Measurements from ENCODE around the gene CBLN2. TPM values are rescaled to one million over a fixed set of nuclear protein-coding genes. Genes with fewer than 3 reads are reported as not detected.

CBLN2 gene
- total and polyA plus RNA-seq, 2 of the 13 experiments (the other 11 are each of a cell fraction or from before 2014, with no cell fraction given) = not detected

- intact Hi-C loops (cut with micrococcal nuclease; ENCODE audit: unreplicated experiment) = no loop called here
Measured at GRCh38 chr18:72542984-72543356, 1.2 kb downstream of the CBLN2 start.

More at GRCh38 chr18:72542984-72543356, 1.2 kb downstream of the CBLN2 start:
- in situ Hi-C loops (cut with HindIII; ENCODE audit: extremely low pct_ligation_motif_present, low pct_unique_long_range_greater_than_20kb) = loop anchor here (10.0 to 25.0 kb wide), 2 partner anchors 1608 to 1756 kb away; no protein-coding TSS in a partner anchor
- TF ChIP-seq NFE2L2 (IDR thresholded peaks at IDR 0.05; ENCODE audit: low read length) = no peak
- TF ChIP-seq CEBPG (CRISPR knock-in tag; IDR thresholded peaks at IDR 0.05) = no peak
- TF ChIP-seq, protein P1, sequence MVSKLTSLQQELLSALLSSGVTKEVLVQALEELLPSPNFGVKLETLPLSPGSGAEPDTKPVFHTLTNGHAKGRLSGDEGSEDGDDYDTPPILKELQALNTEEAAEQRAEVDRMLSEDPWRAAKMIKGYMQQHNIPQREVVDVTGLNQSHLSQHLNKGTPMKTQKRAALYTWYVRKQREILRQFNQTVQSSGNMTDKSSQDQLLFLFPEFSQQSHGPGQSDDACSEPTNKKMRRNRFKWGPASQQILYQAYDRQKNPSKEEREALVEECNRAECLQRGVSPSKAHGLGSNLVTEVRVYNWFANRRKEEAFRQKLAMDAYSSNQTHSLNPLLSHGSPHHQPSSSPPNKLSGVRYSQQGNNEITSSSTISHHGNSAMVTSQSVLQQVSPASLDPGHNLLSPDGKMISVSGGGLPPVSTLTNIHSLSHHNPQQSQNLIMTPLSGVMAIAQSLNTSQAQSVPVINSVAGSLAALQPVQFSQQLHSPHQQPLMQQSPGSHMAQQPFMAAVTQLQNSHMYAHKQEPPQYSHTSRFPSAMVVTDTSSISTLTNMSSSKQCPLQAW (CRISPR knock-in tag; IDR thresholded peaks at IDR 0.05) = no peak
- TF ChIP-seq AKNA (CRISPR knock-in tag; IDR thresholded peaks at IDR 0.05; ENCODE audit: borderline replicate concordance) = no peak
- TF ChIP-seq SIX4 (CRISPR knock-in tag; IDR thresholded peaks at IDR 0.05) = no peak
- no peak for TF ChIP-seq JARID2 (CRISPR knock-in tag; IDR thresholded peaks at IDR 0.05; ENCODE audit: insufficient replicate concordance)
- no peak for TF ChIP-seq ZNF543 (CRISPR knock-in tag; IDR thresholded peaks at IDR 0.05)
- TF ChIP-seq CBX5 (CRISPR knock-in tag; IDR thresholded peaks at IDR 0.05; ENCODE audit: borderline replicate concordance) = no peak
- TF ChIP-seq ZNF337 (CRISPR knock-in tag; IDR thresholded peaks at IDR 0.05; ENCODE audit: borderline replicate concordance, low read depth) = no peak
- no peak for TF ChIP-seq TGIF2 (CRISPR knock-in tag; IDR thresholded peaks at IDR 0.05)
- no peak for TF ChIP-seq POLR2A (IDR thresholded peaks at IDR 0.05; ENCODE audit: insufficient read depth in 1 of 2, low read depth in 2 of 2, low read length in 2 of 2)
- no peak for TF ChIP-seq ZSCAN29 (CRISPR knock-in tag; conservative IDR thresholded peaks at IDR 0.05)
- TF ChIP-seq ZNF589 (CRISPR knock-in tag; conservative IDR thresholded peaks at IDR 0.05) = no peak
- no peak for TF ChIP-seq ZNF207 (IDR thresholded peaks at IDR 0.05; ENCODE audit: borderline replicate concordance)
- no peak for TF ChIP-seq ZNF343 (CRISPR knock-in tag; IDR thresholded peaks at IDR 0.05)
- no peak for TF ChIP-seq ZNF441 (CRISPR knock-in tag; IDR thresholded peaks at IDR 0.05; ENCODE audit: borderline replicate concordance)
- TF ChIP-seq SP140L (CRISPR knock-in tag; IDR thresholded peaks at IDR 0.05; ENCODE audit: borderline replicate concordance) = no peak
- Histone ChIP-seq H3K4me3 (replicated peaks in 1 of 3; ENCODE audit: insufficient read depth in 1 of 3, low read depth in 2 of 3, low read length in 3 of 3) (no peak overlapping the region), H3K79me2 (ENCODE audit: insufficient read depth, low read length) (no peaks in the 10 kb centered on the region), H3K9me3 (ENCODE audit: low read length) (no peaks in the 10 kb centered on the region), H3K27me3 (ENCODE audit: control insufficient read depth in 1 of 2, insufficient read depth in 2 of 2, low read length in 2 of 2) (peaks cover 1 to 19% of the 10 kb centered on the region in 2 experiments; a peak in 3 of 5 replicates), H3K27ac (ENCODE audit: extremely low read length, insufficient read depth, low read length) (no peak overlapping the region), H3K36me3 (replicated peaks in 1 of 2; ENCODE audit: control insufficient read depth in 1 of 2, insufficient read depth in 2 of 2, low read length in 2 of 2) (no peaks in the 10 kb centered on the region), H2AFZ (ENCODE audit: low read length) (no peak overlapping the region), H3K9ac (ENCODE audit: insufficient read depth, low read depth, low read length) (no peak overlapping the region), H3K4me1 (ENCODE audit: insufficient read depth, low read length) (no peaks in the 10 kb centered on the region), H3K4me2 (ENCODE audit: low read depth, low read length) (no peak overlapping the region), H4K20me1 (ENCODE audit: insufficient read depth, low read length) (no peaks in the 10 kb centered on the region)
- POLR2A ChIA-PET = no interaction called here
- FAIRE-seq (no peak), DNase-seq (ENCODE audit: low spot score) (no peak), ATAC-seq (no peak)
- BruUV-seq (replicated peaks) = no TSS peak
- WGBS (ENCODE audit: low lambda C conversion rate) = 16% methylated on average over 10 of the region's 20 CpGs
- CTCF ChIA-PET (ENCODE audit: low intra/inter-chr PET ratio, low total read pairs) = no interaction called here
